ENCODE results near the gene GADD45B.
A peak's percentile ranks its signal among the peaks of the same experiment; 100 is the strongest.
"Not testable (repeated sequence)": the region's sequence is repeated elsewhere in the genome, so short reads cannot be mapped to it uniquely, and the experiment has no call there.

Gene GADD45B

GRCh38 chr19:2460245-2460644 lies 15.7 kb upstream of the GADD45B start:
- no peak overlapping the region for H3K4me3 ChIP-seq (replicated peaks in 1 of 2; ENCODE audit: low read depth in 2 of 2, low read length in 2 of 2)
- no peak for TF ChIP-seq CTCF (IDR thresholded peaks at IDR 0.05; ENCODE audit: low read depth, low read length)
- DNase-seq (ENCODE audit: low read depth in 2 of 2): no peak

GRCh38 chr19:2461751-2462634 lies 13.9 kb upstream of the GADD45B start:
- H3K4me3 ChIP-seq (replicated peaks in 1 of 2; ENCODE audit: low read depth in 2 of 2, low read length in 2 of 2): peak overlapping the region; percentile 76 to 84
- peak; percentile 39 for TF ChIP-seq CTCF (IDR thresholded peaks at IDR 0.05; ENCODE audit: low read depth, low read length)
- DNase-seq (ENCODE audit: low read depth in 2 of 2): peak; percentile 73

- peak; percentile 96 to 98 for DNase-seq (ENCODE audit: low read depth in 2 of 2)
- peak overlapping the region; percentile 76 to 84 for H3K4me3 ChIP-seq (replicated peaks in 1 of 2; ENCODE audit: low read depth in 2 of 2, low read length in 2 of 2)
- no peak for TF ChIP-seq CTCF (IDR thresholded peaks at IDR 0.05; ENCODE audit: low read depth, low read length)
These were observed 13.1 kb upstream of the GADD45B start for GRCh38 chr19:2462635-2463421.

GRCh38 chr19:2463694-2464093 lies 12.2 kb upstream of the GADD45B start:
- not testable (repeated sequence) for DNase-seq (ENCODE audit: low read depth in 2 of 2); H3K4me3 ChIP-seq (replicated peaks in 1 of 2; ENCODE audit: low read depth in 2 of 2, low read length in 2 of 2)

GRCh38 chr19:2464389-2464788 lies 11.5 kb upstream of the GADD45B start:
- no peak overlapping the region for H3K4me3 ChIP-seq (replicated peaks in 1 of 2; ENCODE audit: low read depth in 2 of 2, low read length in 2 of 2)
- TF ChIP-seq CTCF (IDR thresholded peaks at IDR 0.05; ENCODE audit: low read depth, low read length): no peak
- no peak for DNase-seq (ENCODE audit: low read depth in 2 of 2)

- no peak overlapping the region for H3K4me3 ChIP-seq (replicated peaks in 1 of 2; ENCODE audit: low read depth in 2 of 2, low read length in 2 of 2)
- no peak for DNase-seq (ENCODE audit: low read depth in 2 of 2)
- TF ChIP-seq CTCF (IDR thresholded peaks at IDR 0.05; ENCODE audit: low read depth, low read length): no peak
These were observed 7.3 kb upstream of the GADD45B start for GRCh38 chr19:2468596-2468995.

All from cardiac fibroblast (primary cell).